DMS79 (cell line): ENCODE measurements around the gene JAKMIP2.
A peak's percentile ranks its signal among the peaks of the same experiment; 100 is the strongest.

Experiments
- DNase-seq: peaks from one replicate; lab custom pipeline; 2025; lab: John Stamatoyannopoulos, UW

The JAKMIP2 gene

GRCh38 chr5:147788023-147788422, 5.5 kb upstream of the JAKMIP2 start:
- no peak for DNase-seq

GRCh38 chr5:147786142-147786541, 3.6 kb upstream of the JAKMIP2 start:
- DNase-seq, result no peak

- DNase-seq, result no peak
Observed at GRCh38 chr5:147784146-147784987, 1.8 kb upstream of the JAKMIP2 start.

- DNase-seq, result no peak
Observed at GRCh38 chr5:147780924-147781573, 1.5 kb downstream of the JAKMIP2 start.

GRCh38 chr5:147779694-147780093, 2.8 kb downstream of the JAKMIP2 start:
- no peak for DNase-seq

GRCh38 chr5:147776989-147777388, 5.5 kb downstream of the JAKMIP2 start:
- DNase-seq, result no peak

- no peak for DNase-seq
Observed at GRCh38 chr5:147773587-147773986, 8.9 kb downstream of the JAKMIP2 start.

GRCh38 chr5:147773139-147773538, 9.4 kb downstream of the JAKMIP2 start:
- DNase-seq, result no peak

- DNase-seq, result no peak
Observed at GRCh38 chr5:147767048-147767447, 15.5 kb downstream of the JAKMIP2 start.

- DNase-seq, result no peak
Observed at GRCh38 chr5:147763791-147764525, 18.6 kb downstream of the JAKMIP2 start.

- DNase-seq, result no peak
Observed at GRCh38 chr5:147760086-147760875, 22.2 kb downstream of the JAKMIP2 start.

GRCh38 chr5:147759441-147759840, 23.1 kb downstream of the JAKMIP2 start:
- DNase-seq, result no peak

- DNase-seq, result no peak
Observed at GRCh38 chr5:147756566-147756965, 26.0 kb downstream of the JAKMIP2 start.

- DNase-seq, result no peak
Observed at GRCh38 chr5:147754372-147755122, 28.0 kb downstream of the JAKMIP2 start.

- DNase-seq, result no peak
Observed at GRCh38 chr5:147753765-147754164, 28.8 kb downstream of the JAKMIP2 start.

- no peak for DNase-seq
Observed at GRCh38 chr5:147752666-147753290, 29.8 kb downstream of the JAKMIP2 start.

GRCh38 chr5:147752033-147752432, 30.5 kb downstream of the JAKMIP2 start:
- no peak for DNase-seq

- DNase-seq, result peak; percentile 79
Observed at GRCh38 chr5:147751156-147751830, 31.2 kb downstream of the JAKMIP2 start.

- DNase-seq, result no peak
Observed at GRCh38 chr5:147750065-147750464, 32.5 kb downstream of the JAKMIP2 start.

- no peak for DNase-seq
Observed at GRCh38 chr5:147748590-147748989, 33.9 kb downstream of the JAKMIP2 start.
